Cardiac atrium fibroblast (primary cell): ENCODE results near the gene IL1RL2. TPM values are rescaled to one million over a fixed set of nuclear protein-coding genes. Genes with fewer than 3 reads are reported as not detected.

ENCODE experiments used
- total RNA-seq: library from RNA; depleted of rRNA; stranded (reverse); fragments of >200 nt; gene quantifications from 2 replicates; pipeline ENCODE4 v1.2.3, GENCODE V29; 2015

IL1RL2 gene
- total RNA-seq: 1.4 and 1.8 TPM in 2 replicates

GRCh38 chr2:102186791-102187495 is at the start of gene IL1RL2:
Gene IL1RL2, plus strand, starts transcription at chr2:102187023. Its CDS starts 845 bp downstream, at chr2:102187868.

DNA sequence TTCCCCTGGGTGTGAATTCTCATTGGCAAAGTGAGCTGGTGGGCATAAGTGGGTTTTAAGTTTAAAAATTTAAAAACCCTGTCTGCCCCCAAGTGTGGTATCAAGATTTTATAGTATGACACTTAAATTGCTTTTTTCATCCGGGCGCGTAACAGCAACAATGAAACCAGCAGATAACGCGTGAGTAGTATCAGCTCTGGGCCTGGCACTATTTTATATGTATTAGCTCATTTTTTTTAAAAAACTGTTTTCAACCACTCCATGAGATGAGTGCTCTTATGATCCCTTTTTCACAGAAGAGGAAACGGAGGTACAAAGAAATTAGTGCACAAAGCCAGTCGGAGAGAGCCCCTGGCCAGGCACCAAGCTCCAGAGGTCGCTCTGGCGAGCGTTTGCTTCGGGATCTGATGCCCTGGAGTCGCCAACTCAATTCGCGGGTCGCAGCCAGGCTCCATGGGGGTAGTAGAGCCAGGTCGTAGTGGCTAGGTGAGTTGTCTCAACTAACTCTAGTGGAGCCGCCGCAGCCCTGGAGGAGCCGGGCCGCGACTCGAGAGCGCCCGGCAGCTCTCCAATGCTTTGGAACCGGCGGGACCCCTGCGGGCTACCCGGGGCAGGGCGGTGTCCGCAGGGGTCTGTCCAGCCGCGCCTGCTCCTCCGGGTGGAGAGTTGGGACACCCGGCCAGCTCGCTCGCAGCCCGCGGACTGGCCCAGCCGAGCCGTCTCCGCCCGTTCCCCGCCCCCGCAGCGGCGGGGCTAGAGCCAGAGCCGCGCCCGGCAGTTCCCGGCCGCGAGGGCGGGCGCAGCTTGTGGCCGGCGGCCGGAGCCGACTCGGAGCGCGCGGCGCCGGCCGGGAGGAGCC is 44.6 kb upstream of the IL1RL2 start, which contains the start of gene IL1R1:
TSS of gene IL1R1 (plus strand) at position 777 of the 859 bp plus-strand sequence. CDS start 14,979 bp downstream, outside the sequence.

Other genes with a start within 250 kb of the IL1RL2 start
- gene IL1R2, start 195.1 kb upstream of the IL1RL2 start, total RNA-seq: 4.9 and 6.9 TPM in 2 replicates
- gene IL1R1, start 44.3 kb upstream of the IL1RL2 start, total RNA-seq: 258 and 301 TPM in 2 replicates
- 25.8 and 85.2 TPM in 2 replicates for gene IL1RL1, start 124.5 kb downstream of the IL1RL2 start, total RNA-seq
- gene IL18R1, start 168.8 kb downstream of the IL1RL2 start, total RNA-seq: 4.5 and 5.3 TPM in 2 replicates
- under 0.01 TPM in 1 of 2 replicates, not detected in the other for gene IL18RAP, start 236.1 kb downstream of the IL1RL2 start, total RNA-seq